B cell (primary cell): Measurements from ENCODE around the gene RBBP8NL. TPM values are rescaled to one million over a fixed set of nuclear protein-coding genes. Genes with fewer than 3 reads are reported as not detected.

Experiments used
- ATAC-seq: fragments of 200-7000 bp; cut with Tn5 transposase; one replicate; pipeline ENCODE4 v1.10.0; 2021; ENCODE audit warnings: low read depth, mild to moderate bottlenecking, moderate number of reproducible peaks, moderate library complexity
- CTCF ChIA-PET: fragments of 350-600 bp; sonication (Branson Sonifier 250); formaldehyde crosslinking; loops from one replicate; lab custom pipeline; 2021; ENCODE audit warnings: antibody characterized with exemption, inconsistent platforms; lab: Charles Lee
- POLR2A ChIA-PET: fragments of 350-600 bp; sonication (Branson Sonifier 250); formaldehyde crosslinking; loops from one replicate; lab custom pipeline; 2021; ENCODE audit warnings: antibody characterized with exemption; lab: Charles Lee
- DNase-seq: peaks from one replicate; pipeline ENCODE4 v3.0.0; 2013
- H2AFZ ChIP-seq: 2 replicates; pipeline ENCODE4 v1.6.1; 2012; ENCODE audit warnings: mild to moderate bottlenecking, low read depth, low read length; ENCODE audit not compliant: insufficient read depth, poor library complexity, severe bottlenecking
- H3K27ac ChIP-seq, 2 donors: 1 replicate in 1 of 2; 2 replicates in 1 of 2; pipeline ENCODE4 v1.5.1; 2012 to 2013; ENCODE audit warnings: low read length in 2 of 2, mild to moderate bottlenecking in 2 of 2, moderate library complexity in 1 of 2
- H3K27me3 ChIP-seq, 4 experiments: fragments of 200-600 bp in 1 of 4; sonication (generic) in 1 of 4; replicated peaks in 1 of 4; 1 replicate in 2 of 4; 2 replicates in 2 of 4; pipeline versions ENCODE4 v1.6.1 to v1.7.0; 2013 to 2016; ENCODE audit warnings: low read length in 3 of 4, mild to moderate bottlenecking in 2 of 4, mixed read lengths in 1 of 4, moderate library complexity in 1 of 4; ENCODE audit not compliant: insufficient read depth in 4 of 4, control insufficient read depth in 3 of 4; ENCODE audit errors: control extremely low read depth in 1 of 4
- H3K36me3 ChIP-seq, 2 experiments: replicated peaks in 1 of 2; 1 replicate in 1 of 2; 2 replicates in 1 of 2; pipeline versions ENCODE4 v1.6.1 to v1.7.1; 2013; ENCODE audit warnings: low read length in 1 of 2; ENCODE audit not compliant: insufficient read depth in 2 of 2, control insufficient read depth in 1 of 2; ENCODE audit errors: control extremely low read depth in 1 of 2, extremely low read depth in 1 of 2
- H3K4me1 ChIP-seq, 2 donors: fragments of 200-600 bp in 1 of 2; sonication (generic) in 1 of 2; 1 replicate in 1 of 2; 2 replicates in 1 of 2; pipeline versions ENCODE4 v1.5.1 to v1.6.1; 2013 to 2017; ENCODE audit warnings: low read length in 2 of 2; ENCODE audit not compliant: control insufficient read depth in 2 of 2, insufficient read depth in 2 of 2
- H3K4me2 ChIP-seq: replicated peaks from 2 replicates; pipeline ENCODE3; 2012; ENCODE audit warnings: mild to moderate bottlenecking, low read depth, low read length; ENCODE audit not compliant: poor library complexity, severe bottlenecking
- H3K4me3 ChIP-seq, 5 experiments: fragments of 200-600 bp in 1 of 5; sonication (generic) in 1 of 5; 1 replicate in 3 of 5; 2 replicates in 2 of 5; pipeline versions ENCODE4 v1.5.1 to v1.7.0; 2011 to 2016; ENCODE audit warnings: low read length in 4 of 5, mild to moderate bottlenecking in 4 of 5, low read depth in 2 of 5, control low read depth in 1 of 5, moderate library complexity in 1 of 5; ENCODE audit not compliant: insufficient read depth in 1 of 5; ENCODE audit errors: control extremely low read depth in 1 of 5, extremely low read depth in 1 of 5
- H3K79me2 ChIP-seq: fragments of 200-600 bp; sonication (generic); one replicate; pipeline ENCODE4 v1.6.0; 2016; ENCODE audit warnings: low read length; ENCODE audit not compliant: control insufficient read depth, insufficient read depth
- H3K9ac ChIP-seq: fragments of 200-600 bp; sonication (generic); 2 replicates; pipeline ENCODE4 v1.6.1; 2017; ENCODE audit warnings: mild to moderate bottlenecking, low read length, moderate library complexity
- H3K9me3 ChIP-seq, 3 donors: one replicate each; pipeline versions ENCODE4 v1.6.1 to v1.7.1; 2013; ENCODE audit warnings: low read length in 2 of 3; ENCODE audit not compliant: control insufficient read depth in 2 of 3, insufficient read depth in 1 of 3; ENCODE audit errors: control extremely low read depth in 1 of 3
- H4K20me1 ChIP-seq: 2 replicates; pipeline ENCODE4 v1.6.0; 2012; ENCODE audit warnings: mild to moderate bottlenecking, low read length; ENCODE audit not compliant: insufficient read depth, control insufficient read depth, poor library complexity, severe bottlenecking
- H3K27ac Mint-ChIP-seq: one replicate; pipeline ENCODE4 v1.8.0; 2021; ENCODE audit warnings: mixed read lengths
- H3K27me3 Mint-ChIP-seq: one replicate; pipeline ENCODE4 v1.8.0; 2021; ENCODE audit warnings: mixed read lengths
- H3K4me1 Mint-ChIP-seq: one replicate; pipeline ENCODE4 v1.8.0; 2021; ENCODE audit warnings: mixed read lengths
- H3K4me3 Mint-ChIP-seq: one replicate; pipeline ENCODE4 v1.8.0; 2021; ENCODE audit warnings: mixed read lengths
- H3K9me3 Mint-ChIP-seq: one replicate; pipeline ENCODE4 v1.8.0; 2022; ENCODE audit warnings: mixed read lengths; ENCODE audit not compliant: insufficient read depth
- CTCF ChIP-seq: fragments of 200-600 bp; IDR thresholded peaks from one replicate; pipeline ENCODE4 v1.8.0; 2022; ENCODE audit warnings: antibody characterized with exemption, mild to moderate bottlenecking
- EZH2 ChIP-seq: IDR thresholded peaks from 2 replicates; pipeline ENCODE4 v1.6.1; 2012; ENCODE audit warnings: borderline replicate concordance, low read depth, mild to moderate bottlenecking, moderate library complexity, low read length; ENCODE audit not compliant: insufficient read depth, poor library complexity, severe bottlenecking
- WGBS: methylation state at CpG from one replicate; pipeline ENCODE4 v1.1.5; 2013; ENCODE audit warnings: missing lambda C conversion rate; ENCODE audit not compliant: insufficient coverage; 5-methylcytosine and 5-hydroxymethylcytosine counted together
- intact Hi-C: fragments of 100-400 bp; cut with micrococcal nuclease; formaldehyde crosslinking; loops from one replicate; pipeline ENCODE4 v1.10.0; 2022
- polyA plus RNA-seq: library from polyadenylated mRNA; depleted of rRNA; stranded (reverse); fragments of >200 nt; gene quantifications from 2 replicates; pipeline ENCODE4 v1.2.3, GENCODE V29; 2012
- total RNA-seq, 2 donors: library from RNA; stranded (reverse); fragments of 120-200 nt in 1 of 2; gene quantifications; 1 replicate in 1 of 2; 2 replicates in 1 of 2; pipeline versions ENCODE4 v1.2.3 to v1.2.4, GENCODE V29; 2013 to 2022

RBBP8NL gene
- total and polyA plus RNA-seq, 2 donors (not counting 1 experiment from before 2014, with no cell fraction given) = not detected

GRCh38 chr20:62464990-62465389 lies 37.7 kb upstream of the RBBP8NL start:
- CTCF ChIA-PET = no interaction called here
- no peak overlapping the region for H3K27ac ChIP-seq
- DNase-seq = no peak

GRCh38 chr20:62464425-62464770 lies 37.1 kb upstream of the RBBP8NL start:
- DNase-seq = no peak
- H3K4me1 ChIP-seq = no peaks in the 10 kb centered on the region
- H3K9me3 ChIP-seq = no peaks in the 10 kb centered on the region
- H3K4me1 Mint-ChIP-seq = no peaks in the 10 kb centered on the region
- H3K27ac ChIP-seq = no peak overlapping the region
- H3K9ac ChIP-seq = no peak overlapping the region
- CTCF ChIA-PET = no interaction called here
- no peaks in the 10 kb centered on the region for H3K79me2 ChIP-seq
- TF ChIP-seq EZH2 (no peak), CTCF (no peak)
- H3K36me3 ChIP-seq = no peaks in the 10 kb centered on the region
- no peaks in the 10 kb centered on the region for H3K9me3 Mint-ChIP-seq
- no peak overlapping the region for H3K4me2 ChIP-seq
- no peak overlapping the region for H2AFZ ChIP-seq
- H3K4me3 ChIP-seq = no peak overlapping the region
- no peak overlapping the region for H3K4me3 Mint-ChIP-seq
- peaks cover 0 to 7% (median 2%) of the 10 kb centered on the region in 4 experiments for H3K27me3 ChIP-seq
- WGBS = 98% methylated on average over 9 of the region's 10 CpGs
- no peak overlapping the region for H3K27ac Mint-ChIP-seq
- POLR2A ChIA-PET = no interaction called here
- ATAC-seq = no peak
- intact Hi-C loops = no loop called here
- peaks cover 4% of the 10 kb centered on the region for H3K27me3 Mint-ChIP-seq
- no peaks in the 10 kb centered on the region for H4K20me1 ChIP-seq

More at GRCh38 chr20:62464990-62465389, 37.7 kb upstream of the RBBP8NL start:
- Histone ChIP-seq H4K20me1 (no peaks in the 10 kb centered on the region), H3K36me3 (no peaks in the 10 kb centered on the region), H3K9me3 (no peaks in the 10 kb centered on the region), H2AFZ (no peak overlapping the region), H3K4me1 (no peaks in the 10 kb centered on the region), H3K79me2 (no peaks in the 10 kb centered on the region), H3K27me3 (peaks cover 0 to 7% (median 3%) of the 10 kb centered on the region in 4 experiments), H3K4me3 (no peak overlapping the region), H3K9ac (no peak overlapping the region), H3K4me2 (no peak overlapping the region)
- TF ChIP-seq CTCF = no peak
- no peak for TF ChIP-seq EZH2
- intact Hi-C loops = no loop called here
- peaks cover 10% of the 10 kb centered on the region for H3K27me3 Mint-ChIP-seq
- no peak overlapping the region for H3K4me3 Mint-ChIP-seq
- no peak for ATAC-seq
- no peaks in the 10 kb centered on the region for H3K4me1 Mint-ChIP-seq
- WGBS = 90% methylated on average over 5 of the region's 10 CpGs
- H3K9me3 Mint-ChIP-seq = no peaks in the 10 kb centered on the region
- POLR2A ChIA-PET = interaction anchor here (0.6 kb wide), 1 partner anchor 323 kb away, joined by 3 read pairs; no protein-coding TSS in a partner anchor
- no peak overlapping the region for H3K27ac Mint-ChIP-seq
